Stomach (tissue), 9 donors: ENCODE measurements around the gene PPP4R3A. TPM values are rescaled to one million over a fixed set of nuclear protein-coding genes. Genes with fewer than 3 reads are reported as not detected.

Experiments used
- DNase-seq, 2 donors: peaks; one replicate each; pipeline versions ENCODE4 v3.0.0 to v3.0.0-alpha.2; 2013 to 2019
- H3K27ac ChIP-seq, 5 donors: fragments of 200-600 bp in 4 of 5; sonication (generic) in 4 of 5; one replicate each; pipeline ENCODE4 v1.5.1; 2013 to 2019; ENCODE audit warnings: mild to moderate bottlenecking in 1 of 5, moderate library complexity in 1 of 5
- H3K27me3 ChIP-seq, 3 donors: fragments of 200-600 bp; sonication (generic); one replicate each; pipeline ENCODE4 v1.5.1; 2017 to 2019; ENCODE audit warnings: mixed run types in 1 of 3
- H3K36me3 ChIP-seq, 4 donors: fragments of 200-600 bp; sonication (generic); 1 replicate in 3 of 4; 2 replicates in 1 of 4; pipeline ENCODE4 v1.5.1; 2016 to 2019
- H3K4me1 ChIP-seq, 4 donors: fragments of 200-600 bp; sonication (generic); one replicate each; pipeline ENCODE4 v1.5.1; 2016 to 2019
- H3K4me3 ChIP-seq, 4 donors: fragments of 200-600 bp; sonication (generic) in 3 of 4; one replicate each; pipeline ENCODE4 v1.5.1; 2016 to 2019; ENCODE audit warnings: mild to moderate bottlenecking in 1 of 4
- H3K9me3 ChIP-seq, 4 donors: fragments of 200-600 bp; sonication (generic); one replicate each; pipeline ENCODE4 v1.5.1; 2016 to 2019
- EP300 ChIP-seq: sonication (generic); formaldehyde crosslinking; IDR thresholded peaks from one replicate; pipeline ENCODE4 v1.6.1; 2017; ENCODE audit warnings: antibody characterized with exemption
- POLR2A ChIP-seq, 4 donors: fragments of 450-650 bp; IDR thresholded peaks; one replicate each; pipeline ENCODE4 v1.6.1; 2016; ENCODE audit warnings: antibody characterized with exemption in 4 of 4, control low read depth in 2 of 4, mild to moderate bottlenecking in 1 of 4, moderate library complexity in 1 of 4
- POLR2AphosphoS5 ChIP-seq, 3 donors: sonication (generic); formaldehyde crosslinking; IDR thresholded peaks; one replicate each; pipeline ENCODE4 v1.6.1; 2016; ENCODE audit warnings: antibody characterized with exemption in 3 of 3
- WGBS, 5 donors: extraction: QIAGEN DNeasy Blood & Tissue Kit in 3 of 5; methylation state at CpG; one replicate each; pipeline versions ENCODE4 v1.1.5 to v1.1.7; 2013 to 2018; 5-methylcytosine and 5-hydroxymethylcytosine counted together
- intact Hi-C: fragments of 100-400 bp; cut with DNase I; formaldehyde crosslinking; loops from one replicate; pipeline ENCODE4 v1.15.1; 2023; ENCODE audit warnings: low total_unique reads
- polyA plus RNA-seq, 3 donors: library from polyadenylated mRNA; stranded (reverse); fragments of 200-250 nt; gene quantifications; one replicate each; pipeline ENCODE4 v1.2.3, GENCODE V29; 2013
- total RNA-seq, 5 donors: library from RNA; depleted of rRNA; stranded (reverse); fragments of >200 nt; gene quantifications; one replicate each; pipeline versions ENCODE4 v1.1.0 to v1.2.3, GENCODE V29; 2014 to 2016
- TF ChIP-seq, protein P1 (sequence below), 7 experiments: fragments of 450-650 bp in 4 of 7; fragments of 200-600 bp in 3 of 7; sonication (generic) in 3 of 7; IDR thresholded peaks; one replicate each; pipeline ENCODE4 v1.5.1; 2016 to 2019; ENCODE audit warnings: antibody characterized with exemption in 7 of 7, control low read depth in 2 of 7, mild to moderate bottlenecking in 1 of 7
- donor health status: healthy with polysubstance abuse.
- donor health status: Bipolar disorder and iron deficiency.
- donor health status: healthy.

Gene PPP4R3A
- total and polyA plus RNA-seq, 8 donors: 35.7 to 145 (median 68.2) TPM

DNA sequence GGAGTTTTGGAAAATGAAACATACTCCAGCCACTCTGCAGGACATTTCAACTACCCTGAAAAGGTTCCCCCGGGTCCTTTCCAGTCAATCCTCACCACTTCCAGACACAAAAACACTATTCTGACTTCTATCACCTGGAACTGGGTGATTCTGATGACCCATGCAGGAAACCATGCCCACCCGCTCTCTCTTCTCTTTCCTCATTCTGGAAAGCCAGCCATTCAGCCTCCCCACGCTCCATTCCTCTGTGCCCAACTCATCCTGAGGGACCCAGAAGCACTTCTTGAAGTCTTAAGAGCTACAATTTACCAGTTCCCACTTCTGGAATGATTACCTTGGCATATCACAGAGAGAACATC, 95.7 kb downstream of the PPP4R3A start:
- TF ChIP-seq POLR2AphosphoS5 (IDR thresholded peaks at IDR 0.05) (no peak), POLR2A (IDR thresholded peaks at IDR 0.05) (no peak)
- 84 to 96% (median 89%) methylated on average over 3 of the region's 3 CpGs for WGBS, 5 donors
- Histone ChIP-seq H3K36me3 (no peaks in the 10 kb centered on the region), H3K4me1 (peaks cover 9 to 70% (median 65%) of the 10 kb centered on the region in 4 donors), H3K27me3 (peaks cover 0 to 14% (median 0%) of the 10 kb centered on the region in 3 donors), H3K9me3 (no peaks in the 10 kb centered on the region), H3K27ac (peak overlapping the region; percentile 78 to 90 (median 83)), H3K4me3 (peak overlapping the region in 1 of 4 donors; percentile 85)
- intact Hi-C loops: loop anchor here (10.0 kb wide), 1 partner anchor 60 kb away; no protein-coding TSS in a partner anchor
- no peak for DNase-seq

DNA sequence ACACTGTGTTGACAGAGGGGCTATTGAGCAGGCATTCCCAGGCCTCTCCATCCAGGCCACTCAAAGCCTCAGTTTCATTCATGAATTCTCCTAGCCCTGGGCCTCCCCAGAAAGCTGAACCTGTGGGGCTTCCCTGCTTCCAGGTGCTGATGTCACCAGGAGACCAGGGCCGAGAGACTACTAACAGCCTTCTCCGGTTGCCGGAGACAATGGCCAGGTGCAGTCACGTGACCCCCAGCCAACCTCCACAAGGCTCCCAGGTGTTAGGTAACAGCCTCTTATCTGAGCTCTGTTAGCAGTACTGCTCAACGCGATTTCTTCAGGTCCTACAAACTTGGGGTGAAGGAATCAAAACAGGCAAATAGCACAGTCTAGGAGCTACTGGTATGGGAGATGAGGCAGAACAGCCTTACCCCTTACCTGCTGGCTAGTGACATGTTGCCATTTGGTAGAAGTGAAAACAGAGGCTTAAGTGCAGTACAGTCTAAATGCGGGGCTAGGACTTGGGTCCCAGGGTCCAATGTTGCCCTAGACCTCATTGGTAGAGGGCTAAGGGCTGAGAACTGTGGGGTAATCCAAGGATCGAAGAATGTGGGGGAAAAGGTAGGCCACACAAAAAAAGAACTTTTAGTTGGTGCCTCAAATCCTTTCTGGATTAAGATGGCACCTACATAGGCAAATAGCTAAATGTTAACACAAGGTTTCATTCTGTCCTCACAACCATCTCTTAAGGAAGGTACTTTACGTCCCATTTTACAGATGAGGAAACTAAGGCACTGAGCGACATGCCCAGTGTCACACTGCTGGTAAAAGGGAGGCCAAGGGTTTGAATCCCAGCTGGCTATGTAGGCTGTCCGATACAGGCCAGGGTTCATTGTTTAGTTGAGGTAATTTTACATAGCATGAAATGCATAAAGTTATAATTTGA, 96.3 kb downstream of the PPP4R3A start:
- Histone ChIP-seq H3K27me3 (peaks cover 0 to 14% (median 0%) of the 10 kb centered on the region in 3 donors), H3K4me3 (peak overlapping the region in 1 of 4 donors; percentile 19), H3K9me3 (no peaks in the 10 kb centered on the region), H3K36me3 (no peaks in the 10 kb centered on the region), H3K27ac (peak overlapping the region; percentile 42 to 90 (median 83)), H3K4me1 (peaks cover 9 to 70% (median 63%) of the 10 kb centered on the region in 4 donors)
- 49 to 66% (median 54%) methylated on average over 7 to 11 of the region's 11 CpGs for WGBS, 5 donors
- peak in 2 of 3 donors; percentile 43 to 56 for TF ChIP-seq POLR2AphosphoS5 (IDR thresholded peaks at IDR 0.05)
- TF ChIP-seq, protein P1, sequence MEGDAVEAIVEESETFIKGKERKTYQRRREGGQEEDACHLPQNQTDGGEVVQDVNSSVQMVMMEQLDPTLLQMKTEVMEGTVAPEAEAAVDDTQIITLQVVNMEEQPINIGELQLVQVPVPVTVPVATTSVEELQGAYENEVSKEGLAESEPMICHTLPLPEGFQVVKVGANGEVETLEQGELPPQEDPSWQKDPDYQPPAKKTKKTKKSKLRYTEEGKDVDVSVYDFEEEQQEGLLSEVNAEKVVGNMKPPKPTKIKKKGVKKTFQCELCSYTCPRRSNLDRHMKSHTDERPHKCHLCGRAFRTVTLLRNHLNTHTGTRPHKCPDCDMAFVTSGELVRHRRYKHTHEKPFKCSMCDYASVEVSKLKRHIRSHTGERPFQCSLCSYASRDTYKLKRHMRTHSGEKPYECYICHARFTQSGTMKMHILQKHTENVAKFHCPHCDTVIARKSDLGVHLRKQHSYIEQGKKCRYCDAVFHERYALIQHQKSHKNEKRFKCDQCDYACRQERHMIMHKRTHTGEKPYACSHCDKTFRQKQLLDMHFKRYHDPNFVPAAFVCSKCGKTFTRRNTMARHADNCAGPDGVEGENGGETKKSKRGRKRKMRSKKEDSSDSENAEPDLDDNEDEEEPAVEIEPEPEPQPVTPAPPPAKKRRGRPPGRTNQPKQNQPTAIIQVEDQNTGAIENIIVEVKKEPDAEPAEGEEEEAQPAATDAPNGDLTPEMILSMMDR (IDR thresholded peaks at IDR 0.05): no peak
- intact Hi-C loops: loop anchor here (10.0 kb wide), 1 partner anchor 59 kb away; no protein-coding TSS in a partner anchor
- peak; percentile 90 to 91 for DNase-seq

DNA sequence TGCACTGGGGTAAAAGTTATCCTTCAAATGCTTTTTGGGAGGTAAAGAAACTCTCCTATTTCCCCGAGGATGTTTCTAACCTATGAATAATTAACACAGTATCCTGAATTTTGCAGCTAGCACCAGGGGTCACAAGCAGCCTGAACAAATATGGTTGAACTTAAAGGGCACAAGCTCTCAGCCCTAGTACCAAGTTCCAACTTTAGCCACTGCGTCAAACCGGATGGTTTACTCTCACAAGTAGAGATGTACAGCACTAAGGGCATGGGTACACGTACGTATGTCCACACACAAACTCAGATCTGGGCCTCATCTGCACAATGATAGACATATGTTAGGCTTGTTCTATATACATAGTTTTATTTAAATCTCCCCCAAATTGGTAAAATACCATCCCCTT, 97.2 kb downstream of the PPP4R3A start:
- peak overlapping the region; percentile 42 to 90 (median 83) for H3K27ac ChIP-seq
- H3K36me3 ChIP-seq: peaks cover 1 to 6% (median 5%) of the 10 kb centered on the region in 4 donors
- TF ChIP-seq, protein P1 (IDR thresholded peaks at IDR 0.05): no peak
- no peak for TF ChIP-seq POLR2A (IDR thresholded peaks at IDR 0.05)
- TF ChIP-seq EP300: no peak
- TF ChIP-seq POLR2AphosphoS5 (IDR thresholded peaks at IDR 0.05): no peak
- H3K4me1 ChIP-seq: peaks cover under 1 to 62% (median 55%) of the 10 kb centered on the region in 4 donors
- H3K9me3 ChIP-seq: no peaks in the 10 kb centered on the region
- peak overlapping the region in 1 of 4 donors; percentile 19 for H3K4me3 ChIP-seq
- no peak for DNase-seq
- intact Hi-C loops: loop anchor here (10.0 kb wide), 1 partner anchor 58 kb away; no protein-coding TSS in a partner anchor
- peaks cover 0 to 10% (median 0%) of the 10 kb centered on the region in 3 donors for H3K27me3 ChIP-seq
- WGBS, 5 donors: 33 to 60% (median 46%) methylated on average over 5 of the region's 5 CpGs

DNA sequence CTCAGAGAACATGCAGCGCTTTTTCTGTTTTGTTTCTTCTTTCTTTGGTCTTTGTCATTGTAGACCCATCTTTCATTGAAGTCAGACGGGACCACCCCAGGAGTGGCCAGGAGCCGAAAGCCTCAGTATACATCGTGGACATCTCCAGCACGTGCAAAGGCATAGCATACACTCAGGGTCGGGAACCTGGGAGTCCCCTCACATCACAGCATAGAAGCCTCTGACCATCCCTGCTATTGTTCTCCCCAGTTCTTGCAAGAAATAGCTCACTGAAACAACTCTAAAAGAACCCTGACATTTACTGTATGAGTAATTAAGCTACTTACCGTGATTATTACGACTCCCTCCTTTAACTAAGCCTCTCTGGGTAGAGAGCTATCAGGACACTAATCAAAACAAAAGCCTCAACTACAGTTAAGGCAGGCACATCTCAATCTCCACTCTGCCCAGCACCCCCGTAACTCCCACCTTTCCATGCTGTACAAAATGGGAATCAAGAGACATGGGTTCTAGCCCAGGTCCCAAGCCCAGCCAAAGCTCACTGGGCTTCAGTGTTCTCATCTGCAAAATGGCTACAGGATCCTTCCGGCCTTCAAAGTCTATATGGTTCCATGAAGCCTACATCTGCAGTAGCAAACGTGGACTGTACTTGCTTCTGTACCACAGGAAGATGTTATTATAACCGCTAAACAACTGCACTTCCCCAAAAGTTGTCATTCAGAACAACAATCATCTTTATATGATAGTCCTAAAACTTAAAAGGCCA, 99.2 kb downstream of the PPP4R3A start:
- no peaks in the 10 kb centered on the region for H3K9me3 ChIP-seq
- intact Hi-C loops: loop anchor here (10.0 kb wide), 1 partner anchor 56 kb away; no protein-coding TSS in a partner anchor
- H3K27me3 ChIP-seq: no peaks in the 10 kb centered on the region
- H3K36me3 ChIP-seq: peaks cover 2 to 17% (median 14%) of the 10 kb centered on the region in 4 donors
- no peak for DNase-seq
- peaks cover 4 to 55% (median 52%) of the 10 kb centered on the region in 4 donors for H3K4me1 ChIP-seq
- 59 to 75% (median 72%) methylated on average over 12 of the region's 12 CpGs for WGBS, 5 donors
- TF ChIP-seq POLR2AphosphoS5 (IDR thresholded peaks at IDR 0.05) (no peak), EP300 (no peak), POLR2A (IDR thresholded peaks at IDR 0.05) (no peak)
- TF ChIP-seq, protein P1 (IDR thresholded peaks at IDR 0.05): no peak
- H3K27ac ChIP-seq: peak overlapping the region in 3 of 5 donors; percentile 19 to 49 (median 48)
- no peak overlapping the region for H3K4me3 ChIP-seq
